ENCODE data around the gene SUGCT. TPM values are rescaled to one million over a fixed set of nuclear protein-coding genes. Genes with fewer than 3 reads are reported as not detected.

SUGCT gene
- total and polyA plus RNA-seq, 4 donors = 37.9 to 152 (median 53.2) TPM

DNA sequence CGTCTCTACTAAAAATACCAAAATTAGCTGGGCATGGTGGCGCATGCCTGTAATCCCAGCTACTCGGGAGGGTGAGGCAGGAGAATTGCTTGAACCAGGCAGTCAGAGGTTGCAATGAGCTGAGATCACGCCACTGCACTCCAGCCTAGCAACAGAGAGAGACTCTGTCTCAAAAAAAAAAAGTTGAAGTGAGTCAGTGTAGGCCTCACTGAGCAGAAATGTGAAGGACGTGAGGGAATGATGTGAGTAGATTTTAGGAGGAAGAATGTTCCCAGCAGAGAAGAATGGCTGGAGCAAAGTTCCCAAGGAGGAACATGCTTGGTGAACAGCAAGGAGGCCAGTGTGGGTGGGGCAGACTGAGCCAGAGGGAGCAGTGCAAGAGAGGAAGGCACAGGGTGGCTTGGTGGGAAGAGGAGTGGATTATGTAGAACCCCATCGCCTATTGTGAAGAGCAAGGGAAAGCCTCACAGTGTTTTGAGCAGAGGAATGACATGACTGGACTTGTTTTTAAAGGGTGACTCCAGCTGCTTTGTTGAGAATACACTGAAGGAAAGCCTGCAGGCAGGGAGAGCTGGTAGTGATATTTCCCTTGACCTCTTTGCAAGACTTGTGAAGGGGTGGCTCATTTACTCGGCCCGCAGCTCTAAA is 708.7 kb downstream of the SUGCT start:
- Histone ChIP-seq H3K9me3 (ENCODE audit: control insufficient read depth, low read length) (no peaks in the 10 kb centered on the region), H3K4me3 (ENCODE audit: low read length in 2 of 2) (no peak overlapping the region), H3K4me1 (ENCODE audit: control insufficient read depth in 1 of 2, insufficient read depth in 2 of 2, low read length in 2 of 2) (peaks cover 2 to 3% of the 10 kb centered on the region in 2 donors), H3K27me3 (ENCODE audit: control insufficient read depth in 1 of 2, insufficient read depth in 2 of 2, low read length in 1 of 2) (no peaks in the 10 kb centered on the region), H3K36me3 (ENCODE audit: control insufficient read depth in 1 of 2, insufficient read depth in 2 of 2, low read length in 1 of 2) (no peaks in the 10 kb centered on the region), H3K27ac (ENCODE audit: low read depth in 1 of 2, low read length in 2 of 2) (peak overlapping the region in 1 of 2 donors; percentile 77)
- intact Hi-C loops (cut with DNase I) = loop anchor here in 1 of 2 donors (10.0 kb wide), 1 partner anchor 861 kb away; the partner anchor contains the start of gene INHBA
- peak; percentile 36 for ATAC-seq (ENCODE audit: low FRiP score)
- no peak for DNase-seq
- WGBS, 2 donors = 77 to 82% methylated on average over 8 of the region's 8 CpGs

- no peak for ATAC-seq (ENCODE audit: low FRiP score)
Observed at GRCh38 chr7:40845943-40846342, 711.1 kb downstream of the SUGCT start.

DNA sequence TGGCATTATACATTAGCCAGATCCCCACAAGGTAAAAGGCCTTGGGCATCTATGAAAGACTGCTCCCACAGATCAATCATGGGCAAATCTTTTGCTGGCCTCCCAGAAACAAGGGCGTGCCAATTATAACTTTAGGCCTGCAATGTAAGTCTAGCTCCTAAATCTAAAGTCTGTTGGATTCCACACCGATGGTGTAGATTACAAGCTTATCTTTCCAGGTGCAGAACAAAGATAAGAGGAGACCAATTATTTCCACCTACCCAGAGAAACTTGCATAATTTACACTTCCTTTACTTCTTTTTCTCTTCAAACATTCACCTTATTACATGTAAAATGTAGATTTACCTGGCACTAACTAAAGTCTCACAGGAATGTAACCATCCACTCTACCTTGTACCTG is 713.1 kb downstream of the SUGCT start:
- 44 to 53% methylated on average over 2 of the region's 2 CpGs for WGBS, 2 donors
- DNase-seq = no peak
- H3K4me1 ChIP-seq (ENCODE audit: control insufficient read depth in 1 of 2, insufficient read depth in 2 of 2, low read length in 2 of 2) = peaks cover 5 to 6% of the 10 kb centered on the region in 2 donors
- no peaks in the 10 kb centered on the region for H3K36me3 ChIP-seq (ENCODE audit: control insufficient read depth in 1 of 2, insufficient read depth in 2 of 2, low read length in 1 of 2)
- H3K27me3 ChIP-seq (ENCODE audit: control insufficient read depth in 1 of 2, insufficient read depth in 2 of 2, low read length in 1 of 2) = no peaks in the 10 kb centered on the region
- ATAC-seq (ENCODE audit: low FRiP score) = no peak
- intact Hi-C loops (cut with DNase I) = loop anchor here in 1 of 2 donors (10.0 kb wide), 1 partner anchor 857 kb away; the partner anchor contains the start of gene INHBA
- no peaks in the 10 kb centered on the region for H3K9me3 ChIP-seq (ENCODE audit: control insufficient read depth, low read length)
- H3K27ac ChIP-seq (ENCODE audit: low read depth in 1 of 2, low read length in 2 of 2) = no peak overlapping the region
- no peak overlapping the region for H3K4me3 ChIP-seq (ENCODE audit: low read length in 2 of 2)

More at GRCh38 chr7:40845943-40846342, 711.1 kb downstream of the SUGCT start:
- Histone ChIP-seq H3K36me3 (ENCODE audit: control insufficient read depth in 1 of 2, insufficient read depth in 2 of 2, low read length in 1 of 2) (no peaks in the 10 kb centered on the region), H3K27me3 (ENCODE audit: control insufficient read depth in 1 of 2, insufficient read depth in 2 of 2, low read length in 1 of 2) (no peaks in the 10 kb centered on the region), H3K4me1 (ENCODE audit: control insufficient read depth in 1 of 2, insufficient read depth in 2 of 2, low read length in 2 of 2) (peaks cover 6% of the 10 kb centered on the region in 2 donors), H3K9me3 (ENCODE audit: control insufficient read depth, low read length) (no peaks in the 10 kb centered on the region), H3K27ac (ENCODE audit: low read depth in 1 of 2, low read length in 2 of 2) (no peak overlapping the region), H3K4me3 (ENCODE audit: low read length in 2 of 2) (no peak overlapping the region)
- intact Hi-C loops (cut with DNase I) = loop anchor here in 1 of 2 donors (10.0 kb wide), 1 partner anchor 859 kb away; the partner anchor contains the start of gene INHBA
- WGBS, 2 donors = 60 to 70% methylated on average over 6 of the region's 6 CpGs
- DNase-seq = no peak

GRCh38 chr7:40848541-40849221 is 713.9 kb downstream of the SUGCT start:
- no peak overlapping the region for H3K27ac ChIP-seq (ENCODE audit: low read depth in 1 of 2, low read length in 2 of 2)
- no peaks in the 10 kb centered on the region for H3K27me3 ChIP-seq (ENCODE audit: control insufficient read depth in 1 of 2, insufficient read depth in 2 of 2, low read length in 1 of 2)
- DNase-seq (no peak), ATAC-seq (ENCODE audit: low FRiP score) (no peak)
- intact Hi-C loops (cut with DNase I) = loop anchor here in 1 of 2 donors (10.0 kb wide), 1 partner anchor 856 kb away; the partner anchor contains the start of gene INHBA
- H3K9me3 ChIP-seq (ENCODE audit: control insufficient read depth, low read length) = no peaks in the 10 kb centered on the region
- H3K4me3 ChIP-seq (ENCODE audit: low read length in 2 of 2) = no peak overlapping the region
- no peaks in the 10 kb centered on the region for H3K36me3 ChIP-seq (ENCODE audit: control insufficient read depth in 1 of 2, insufficient read depth in 2 of 2, low read length in 1 of 2)
- 30 to 46% methylated on average over 3 of the region's 3 CpGs for whole genome bisulfite sequencing, 2 donors
- peaks cover 5 to 6% of the 10 kb centered on the region in 2 donors for H3K4me1 ChIP-seq (ENCODE audit: control insufficient read depth in 1 of 2, insufficient read depth in 2 of 2, low read length in 2 of 2)

DNA sequence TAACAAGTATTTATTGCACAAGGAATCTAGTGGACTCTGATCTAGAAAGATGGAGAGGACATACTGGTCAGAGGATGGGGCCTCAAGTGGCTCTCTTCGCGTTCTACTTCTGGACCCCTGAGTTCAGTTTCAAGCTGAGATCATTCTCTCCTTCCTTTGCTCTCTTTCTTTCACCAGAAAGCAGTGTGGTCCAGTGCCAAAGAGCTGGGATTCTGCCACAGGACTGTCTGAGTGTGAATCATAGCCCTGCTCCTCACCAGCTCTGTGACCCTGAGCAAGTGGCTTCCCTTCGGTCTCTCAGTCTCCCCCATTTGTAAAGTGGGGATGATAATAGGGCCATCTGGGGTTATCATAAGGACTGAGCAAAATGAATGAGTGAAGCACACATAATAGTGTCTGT is 715.2 kb downstream of the SUGCT start:
- Histone ChIP-seq H3K27me3 (ENCODE audit: control insufficient read depth in 1 of 2, insufficient read depth in 2 of 2, low read length in 1 of 2) (no peaks in the 10 kb centered on the region), H3K36me3 (ENCODE audit: control insufficient read depth in 1 of 2, insufficient read depth in 2 of 2, low read length in 1 of 2) (no peaks in the 10 kb centered on the region), H3K27ac (ENCODE audit: low read depth in 1 of 2, low read length in 2 of 2) (no peak overlapping the region), H3K4me3 (ENCODE audit: low read length in 2 of 2) (no peak overlapping the region), H3K9me3 (ENCODE audit: control insufficient read depth, low read length) (no peaks in the 10 kb centered on the region), H3K4me1 (ENCODE audit: control insufficient read depth in 1 of 2, insufficient read depth in 2 of 2, low read length in 2 of 2) (peaks cover 6 to 8% of the 10 kb centered on the region in 2 donors)
- 64 to 66% methylated on average over 3 of the region's 3 CpGs for WGBS, 2 donors
- DNase-seq = peak in 1 of 2 donors; percentile 62
- intact Hi-C loops (cut with DNase I) = loop anchor here in 1 of 2 donors (2.0 kb wide), 1 partner anchor 49 kb away; no protein-coding TSS in a partner anchor
- peak; percentile 44 for ATAC-seq (ENCODE audit: low FRiP score)

DNA sequence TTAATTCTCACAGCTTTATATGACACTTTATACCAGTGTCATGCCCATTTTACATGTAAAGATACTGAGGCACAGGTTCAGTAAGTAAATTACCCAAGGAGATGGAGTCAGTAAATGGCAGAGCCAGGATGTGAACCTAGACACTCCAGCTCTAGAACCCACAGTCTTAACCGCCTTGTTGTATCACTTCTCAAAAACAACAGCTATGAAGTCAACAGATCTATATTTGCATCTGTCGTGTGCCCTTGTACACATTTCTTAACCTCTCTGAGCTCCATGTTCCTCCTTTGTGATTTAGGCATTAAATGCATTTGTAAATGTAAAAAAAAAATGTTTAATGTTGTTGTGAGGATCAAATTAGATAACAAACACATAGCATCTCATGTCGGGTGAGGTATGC is 716.2 kb downstream of the SUGCT start:
- Histone ChIP-seq H3K27me3 (ENCODE audit: control insufficient read depth in 1 of 2, insufficient read depth in 2 of 2, low read length in 1 of 2) (no peaks in the 10 kb centered on the region), H3K9me3 (ENCODE audit: control insufficient read depth, low read length) (no peaks in the 10 kb centered on the region), H3K4me1 (ENCODE audit: control insufficient read depth in 1 of 2, insufficient read depth in 2 of 2, low read length in 2 of 2) (peaks cover 6% of the 10 kb centered on the region in 2 donors), H3K4me3 (ENCODE audit: low read length in 2 of 2) (no peak overlapping the region), H3K27ac (ENCODE audit: low read depth in 1 of 2, low read length in 2 of 2) (no peak overlapping the region), H3K36me3 (ENCODE audit: control insufficient read depth in 1 of 2, insufficient read depth in 2 of 2, low read length in 1 of 2) (no peaks in the 10 kb centered on the region)
- intact Hi-C loops (cut with DNase I) = loop anchor here in 1 of 2 donors (2.0 kb wide), 1 partner anchor 48 kb away; no protein-coding TSS in a partner anchor
- DNase-seq (no peak), ATAC-seq (ENCODE audit: low FRiP score) (no peak)
- WGBS, 2 donors = 95 to 96% methylated on average over 3 of the region's 3 CpGs

- intact Hi-C loops (cut with DNase I) = no loop called here
- Histone ChIP-seq H3K4me3 (ENCODE audit: low read length in 2 of 2) (no peak overlapping the region), H3K36me3 (ENCODE audit: control insufficient read depth in 1 of 2, insufficient read depth in 2 of 2, low read length in 1 of 2) (peaks cover 0 to 4% of the 10 kb centered on the region in 2 donors), H3K27me3 (ENCODE audit: control insufficient read depth in 1 of 2, insufficient read depth in 2 of 2, low read length in 1 of 2) (no peaks in the 10 kb centered on the region), H3K4me1 (ENCODE audit: control insufficient read depth in 1 of 2, insufficient read depth in 2 of 2, low read length in 2 of 2) (peaks cover 3% of the 10 kb centered on the region in 2 donors), H3K9me3 (ENCODE audit: control insufficient read depth, low read length) (no peaks in the 10 kb centered on the region), H3K27ac (ENCODE audit: low read depth in 1 of 2, low read length in 2 of 2) (no peak overlapping the region)
- DNase-seq = no peak
- no peak for ATAC-seq (ENCODE audit: low FRiP score)
- WGBS, 2 donors = 51 to 55% methylated on average over 2 of the region's 2 CpGs
Observed at GRCh38 chr7:40859076-40859475, 724.3 kb downstream of the SUGCT start.

GRCh38 chr7:40859965-40860543 is 725.2 kb downstream of the SUGCT start:
- 91 to 92% methylated on average over 14 to 15 of the region's 15 CpGs for WGBS, 2 donors
- no peaks in the 10 kb centered on the region for H3K27me3 ChIP-seq (ENCODE audit: control insufficient read depth in 1 of 2, insufficient read depth in 2 of 2, low read length in 1 of 2)
- DNase-seq (no peak), ATAC-seq (ENCODE audit: low FRiP score) (no peak)
- H3K4me3 ChIP-seq (ENCODE audit: low read length in 2 of 2) = no peak overlapping the region
- peaks cover 0 to 3% of the 10 kb centered on the region in 2 donors for H3K4me1 ChIP-seq (ENCODE audit: control insufficient read depth in 1 of 2, insufficient read depth in 2 of 2, low read length in 2 of 2)
- peaks cover 0 to 4% of the 10 kb centered on the region in 2 donors for H3K36me3 ChIP-seq (ENCODE audit: control insufficient read depth in 1 of 2, insufficient read depth in 2 of 2, low read length in 1 of 2)
- intact Hi-C loops (cut with DNase I) = no loop called here
- H3K27ac ChIP-seq (ENCODE audit: low read depth in 1 of 2, low read length in 2 of 2) = no peak overlapping the region
- H3K9me3 ChIP-seq (ENCODE audit: control insufficient read depth, low read length) = no peaks in the 10 kb centered on the region
